ENCODE measurements around the gene OBSCN. TPM values are rescaled to one million over a fixed set of nuclear protein-coding genes. Genes with fewer than 3 reads are reported as not detected.

OBSCN gene
- total RNA-seq, 1 experiment from 2014 or later: 33.3 TPM

- Mint-ChIP-seq H3K9me3 (no peaks in the 10 kb centered on the region), H3K27ac (no peak overlapping the region; a peak in 1 of 7 replicates), H3K4me1 (no peaks in the 10 kb centered on the region; a peak in 1 of 4 replicates), H3K4me3 (no peak overlapping the region; a peak in 1 of 5 replicates), H3K27me3 (ENCODE audit: low read depth) (peaks cover 6% of the 10 kb centered on the region), H3K36me3 (ENCODE audit: insufficient read depth in 1 of 3, low read depth in 3 of 3) (peaks cover 0 to 4% (median 2%) of the 10 kb centered on the region in 3 experiments; a peak in 2 of 7 replicates)
- Histone ChIP-seq H2BK12ac (ENCODE audit: insufficient read length, low read depth, low read length) (no peak overlapping the region), H3K79me1 (ENCODE audit: insufficient read depth, low read depth, low read length, poor library complexity, severe bottlenecking) (no peaks in the 10 kb centered on the region), H2BK5ac (ENCODE audit: insufficient read length, low read length) (no peak overlapping the region), H3K9me3 (ENCODE audit: control insufficient read depth, low read depth, low read length) (no peaks in the 10 kb centered on the region), H4K5ac (ENCODE audit: insufficient read length, low read depth, low read length) (no peak overlapping the region), H2BK120ac (ENCODE audit: low read depth, low read length, poor library complexity, severe bottlenecking) (no peak overlapping the region), H4K8ac (replicated peaks; ENCODE audit: insufficient read length, low read depth, low read length) (no peak overlapping the region), H2BK20ac (ENCODE audit: low read depth, low read length, poor library complexity, severe bottlenecking) (no peak overlapping the region), H2AFZ (ENCODE audit: low read length) (no peak overlapping the region), H3K9ac (ENCODE audit: extremely low read depth, insufficient read length, low read length) (no peak overlapping the region), H3K4ac (ENCODE audit: low read depth, low read length) (no peak overlapping the region), H3K14ac (ENCODE audit: insufficient read depth, low read length) (no peak overlapping the region), H3K18ac (ENCODE audit: insufficient read length, low read depth, low read length) (no peak overlapping the region), H3K27me3 (ENCODE audit: insufficient read depth, low read length) (no peaks in the 10 kb centered on the region), H3K27ac (ENCODE audit: insufficient read length, low read depth, low read length) (no peak overlapping the region), H3K4me1 (ENCODE audit: insufficient read depth, low read length) (no peaks in the 10 kb centered on the region), H3K23me2 (ENCODE audit: insufficient read length, low read depth, low read length, poor library complexity, severe bottlenecking) (no peaks in the 10 kb centered on the region), H4K20me1 (ENCODE audit: control insufficient read depth, insufficient read depth, insufficient read length) (no peaks in the 10 kb centered on the region), H2BK15ac (ENCODE audit: low read depth, low read length) (no peak overlapping the region), H3K4me2 (ENCODE audit: insufficient read depth, insufficient read length, low read length) (no peak overlapping the region), H4K91ac (ENCODE audit: insufficient read length, low read depth, low read length) (no peak overlapping the region), H3T11ph (ENCODE audit: low read length) (no peak overlapping the region), H3K23ac (ENCODE audit: insufficient read length, low read depth, low read length) (no peak overlapping the region), H3K79me2 (ENCODE audit: insufficient read depth, low read length) (no peaks in the 10 kb centered on the region), H3K56ac (ENCODE audit: insufficient read length, low read depth, low read length) (no peak overlapping the region), H2AK5ac (ENCODE audit: insufficient read length, low read length) (no peak overlapping the region)
- TF ChIP-seq CTCF (conservative IDR thresholded peaks at IDR 0.05): no peak
- no peak for DNase-seq
- WGBS (ENCODE audit: extremely low coverage, insufficient read length, low lambda C conversion rate): no CpG with 5 or more reads among the region's 1 CpG
Measured at GRCh38 chr1:228350179-228350742, 142.4 kb downstream of the OBSCN start.

All from H9 (cell line).